ENCODE data around the gene LYG2. TPM values are rescaled to one million over a fixed set of nuclear protein-coding genes. Genes with fewer than 3 reads are reported as not detected.
"Not testable (repeated sequence)": the region's sequence is repeated elsewhere in the genome, so short reads cannot be mapped to it uniquely, and the experiment has no call there.

Gene LYG2
- total RNA-seq, 1 experiment from 2014 or later = not detected

- Histone ChIP-seq H3K4me2 (ENCODE audit: insufficient read depth, insufficient read length, low read length) (no peak overlapping the region), H3K4me1 (ENCODE audit: insufficient read depth, low read length) (no peaks in the 10 kb centered on the region), H4K5ac (ENCODE audit: insufficient read length, low read depth, low read length) (no peak overlapping the region), H3K27ac (ENCODE audit: insufficient read length, low read depth, low read length) (no peak overlapping the region), H3K23me2 (ENCODE audit: insufficient read length, low read depth, low read length, poor library complexity, severe bottlenecking) (no peaks in the 10 kb centered on the region), H3K79me2 (ENCODE audit: insufficient read depth, low read length) (no peaks in the 10 kb centered on the region), H2BK15ac (ENCODE audit: low read depth, low read length) (no peak overlapping the region), H3K14ac (ENCODE audit: insufficient read depth, low read length) (no peak overlapping the region), H2AFZ (ENCODE audit: low read length) (no peak overlapping the region), H3T11ph (ENCODE audit: low read length) (no peak overlapping the region), H4K8ac (replicated peaks; ENCODE audit: insufficient read length, low read depth, low read length) (no peak overlapping the region), H3K9ac (ENCODE audit: extremely low read depth, insufficient read length, low read length) (no peak overlapping the region), H3K18ac (ENCODE audit: insufficient read length, low read depth, low read length) (no peak overlapping the region), H3K23ac (ENCODE audit: insufficient read length, low read depth, low read length) (no peak overlapping the region), H2AK5ac (ENCODE audit: insufficient read length, low read length) (no peak overlapping the region), H3K56ac (ENCODE audit: insufficient read length, low read depth, low read length) (no peak overlapping the region), H2BK20ac (ENCODE audit: low read depth, low read length, poor library complexity, severe bottlenecking) (no peak overlapping the region), H3K27me3 (ENCODE audit: insufficient read depth, low read length) (no peaks in the 10 kb centered on the region), H4K20me1 (ENCODE audit: control insufficient read depth, insufficient read depth, insufficient read length) (no peaks in the 10 kb centered on the region), H2BK12ac (ENCODE audit: insufficient read length, low read depth, low read length) (no peak overlapping the region), H3K4ac (ENCODE audit: low read depth, low read length) (no peak overlapping the region), H4K91ac (ENCODE audit: insufficient read length, low read depth, low read length) (no peak overlapping the region), H2BK120ac (ENCODE audit: low read depth, low read length, poor library complexity, severe bottlenecking) (no peak overlapping the region), H3K9me3 (ENCODE audit: control insufficient read depth, low read depth, low read length) (no peaks in the 10 kb centered on the region), H2BK5ac (ENCODE audit: insufficient read length, low read length) (no peak overlapping the region), H3K79me1 (ENCODE audit: insufficient read depth, low read depth, low read length, poor library complexity, severe bottlenecking) (no peaks in the 10 kb centered on the region)
- peaks cover 25 to 48% (median 36%) of the 10 kb centered on the region in 3 experiments for H3K36me3 Mint-ChIP-seq (ENCODE audit: insufficient read depth in 1 of 3, low read depth in 3 of 3)
- no peaks in the 10 kb centered on the region for H3K4me1 Mint-ChIP-seq
- peaks cover 6 to 13% of the 10 kb centered on the region in 2 experiments for H3K9me3 Mint-ChIP-seq
- 0 out of 3 replicates have a peak, but pooled peaks have one; percentile 10 for TF ChIP-seq CTCF (conservative IDR thresholded peaks at IDR 0.05)
- no peak overlapping the region for H3K4me3 Mint-ChIP-seq
- WGBS (ENCODE audit: extremely low coverage, insufficient read length, low lambda C conversion rate) = no CpG with 5 or more reads among the region's 6 CpGs
- no peak for DNase-seq
- H3K27me3 Mint-ChIP-seq (ENCODE audit: low read depth) = no peaks in the 10 kb centered on the region
- peak overlapping the region in 2 of 3 experiments; percentile 74 to 85; a peak in 3 of 7 replicates for H3K27ac Mint-ChIP-seq
Measured at GRCh38 chr2:99198103-99198841, 57.2 kb downstream of the LYG2 start.

- H4K20me1 ChIP-seq (ENCODE audit: control insufficient read depth, insufficient read depth, insufficient read length); H3K4me1 Mint-ChIP-seq; H3K14ac ChIP-seq (ENCODE audit: insufficient read depth, low read length); H4K8ac ChIP-seq (replicated peaks; ENCODE audit: insufficient read length, low read depth, low read length); H3K23ac ChIP-seq (ENCODE audit: insufficient read length, low read depth, low read length); H3K27ac Mint-ChIP-seq; H3K18ac ChIP-seq (ENCODE audit: insufficient read length, low read depth, low read length); H3K79me2 ChIP-seq (ENCODE audit: insufficient read depth, low read length); H2BK5ac ChIP-seq (ENCODE audit: insufficient read length, low read length); H2BK15ac ChIP-seq (ENCODE audit: low read depth, low read length); H3K23me2 ChIP-seq (ENCODE audit: insufficient read length, low read depth, low read length, poor library complexity, severe bottlenecking); H2BK120ac ChIP-seq (ENCODE audit: low read depth, low read length, poor library complexity, severe bottlenecking); H3K9me3 Mint-ChIP-seq; H3K4ac ChIP-seq (ENCODE audit: low read depth, low read length); H3K56ac ChIP-seq (ENCODE audit: insufficient read length, low read depth, low read length); H3K9me3 ChIP-seq (ENCODE audit: control insufficient read depth, low read depth, low read length); H3T11ph ChIP-seq (ENCODE audit: low read length); H4K5ac ChIP-seq (ENCODE audit: insufficient read length, low read depth, low read length); H2BK12ac ChIP-seq (ENCODE audit: insufficient read length, low read depth, low read length); H3K4me3 Mint-ChIP-seq; H3K27ac ChIP-seq (ENCODE audit: insufficient read length, low read depth, low read length); H3K79me1 ChIP-seq (ENCODE audit: insufficient read depth, low read depth, low read length, poor library complexity, severe bottlenecking); H3K9ac ChIP-seq (ENCODE audit: extremely low read depth, insufficient read length, low read length); H2AK5ac ChIP-seq (ENCODE audit: insufficient read length, low read length); H3K27me3 ChIP-seq (ENCODE audit: insufficient read depth, low read length); H3K4me2 ChIP-seq (ENCODE audit: insufficient read depth, insufficient read length, low read length); H3K4me1 ChIP-seq (ENCODE audit: insufficient read depth, low read length); H3K27me3 Mint-ChIP-seq (ENCODE audit: low read depth); H2BK20ac ChIP-seq (ENCODE audit: low read depth, low read length, poor library complexity, severe bottlenecking); DNase-seq; H4K91ac ChIP-seq (ENCODE audit: insufficient read length, low read depth, low read length); H2AFZ ChIP-seq (ENCODE audit: low read length): not testable (repeated sequence)
- H3K36me3 Mint-ChIP-seq (ENCODE audit: insufficient read depth in 1 of 3, low read depth in 3 of 3) = peaks cover 50 to 73% (median 71%) of the 10 kb centered on the region in 3 experiments
- WGBS (ENCODE audit: extremely low coverage, insufficient read length, low lambda C conversion rate) = no CpG with 5 or more reads among the region's 4 CpGs
Measured at GRCh38 chr2:99192364-99192763, 63.1 kb downstream of the LYG2 start.
